Breast epithelium (tissue), 4 donors: ENCODE data around the gene FKBP2. TPM values are rescaled to one million over a fixed set of nuclear protein-coding genes. Genes with fewer than 3 reads are reported as not detected.
A peak's percentile ranks its signal among the peaks of the same experiment; 100 is the strongest.

Experiments used
- DNase-seq, 2 donors: peaks; one replicate each; pipeline ENCODE4 v3.0.0-alpha.2; 2019; ENCODE audit warnings: low spot score in 2 of 2
- H3K27ac ChIP-seq, 2 donors: fragments of 200-600 bp; sonication (generic) in 1 of 2; one replicate each; pipeline ENCODE4 v1.5.1; 2016 to 2019; ENCODE audit warnings: mild to moderate bottlenecking in 1 of 2
- H3K27me3 ChIP-seq, 2 donors: fragments of 200-600 bp; sonication (generic) in 1 of 2; one replicate each; pipeline versions ENCODE4 v1.5.1 to v1.6.0; 2017 to 2019; ENCODE audit warnings: control low read depth in 1 of 2, mild to moderate bottlenecking in 1 of 2
- H3K36me3 ChIP-seq: fragments of 200-600 bp; one replicate; pipeline ENCODE4 v1.5.1; 2019
- H3K4me1 ChIP-seq, 2 donors: fragments of 200-600 bp; sonication (generic); one replicate each; pipeline ENCODE4 v1.5.1; 2016 to 2019; ENCODE audit warnings: control low read depth in 1 of 2
- H3K4me3 ChIP-seq, 3 donors: fragments of 200-600 bp; sonication (generic); 1 replicate in 2 of 3; 2 replicates in 1 of 3; pipeline ENCODE4 v1.5.1; 2016 to 2019; ENCODE audit warnings: mild to moderate bottlenecking in 3 of 3, moderate library complexity in 2 of 3
- H3K9me3 ChIP-seq, 2 donors: fragments of 200-600 bp; sonication (generic) in 1 of 2; one replicate each; pipeline ENCODE4 v1.5.1; 2016 to 2019; ENCODE audit warnings: control low read depth in 1 of 2
- POLR2A ChIP-seq: fragments of 450-650 bp; IDR thresholded peaks from one replicate; pipeline ENCODE4 v1.6.1; 2016; ENCODE audit warnings: antibody characterized with exemption, mild to moderate bottlenecking, moderate library complexity
- POLR2AphosphoS5 ChIP-seq, 3 donors: sonication (generic); formaldehyde crosslinking; IDR thresholded peaks; one replicate each; pipeline ENCODE4 v1.6.1; 2017; ENCODE audit warnings: antibody characterized with exemption in 3 of 3
- intact Hi-C: fragments of 100-400 bp; cut with DNase I; formaldehyde crosslinking; loops from one replicate; pipeline ENCODE4 v1.15.1; 2023; ENCODE audit warnings: low total_unique reads
- total RNA-seq, 3 donors: library from RNA; depleted of rRNA; stranded (reverse); fragments of >200 nt; gene quantifications; one replicate each; pipeline ENCODE4 v1.1.0, GENCODE V29; 2016
- TF ChIP-seq, protein P1 (sequence below), 3 donors: fragments of 450-650 bp; IDR thresholded peaks; one replicate each; pipeline ENCODE4 v1.5.1; 2016 to 2017; ENCODE audit warnings: antibody characterized with exemption in 3 of 3, mild to moderate bottlenecking in 3 of 3, moderate library complexity in 3 of 3

FKBP2 gene
- total RNA-seq: 10 to 100 TPM; 51.4 to 77.3 (median 54.6) TPM

DNA sequence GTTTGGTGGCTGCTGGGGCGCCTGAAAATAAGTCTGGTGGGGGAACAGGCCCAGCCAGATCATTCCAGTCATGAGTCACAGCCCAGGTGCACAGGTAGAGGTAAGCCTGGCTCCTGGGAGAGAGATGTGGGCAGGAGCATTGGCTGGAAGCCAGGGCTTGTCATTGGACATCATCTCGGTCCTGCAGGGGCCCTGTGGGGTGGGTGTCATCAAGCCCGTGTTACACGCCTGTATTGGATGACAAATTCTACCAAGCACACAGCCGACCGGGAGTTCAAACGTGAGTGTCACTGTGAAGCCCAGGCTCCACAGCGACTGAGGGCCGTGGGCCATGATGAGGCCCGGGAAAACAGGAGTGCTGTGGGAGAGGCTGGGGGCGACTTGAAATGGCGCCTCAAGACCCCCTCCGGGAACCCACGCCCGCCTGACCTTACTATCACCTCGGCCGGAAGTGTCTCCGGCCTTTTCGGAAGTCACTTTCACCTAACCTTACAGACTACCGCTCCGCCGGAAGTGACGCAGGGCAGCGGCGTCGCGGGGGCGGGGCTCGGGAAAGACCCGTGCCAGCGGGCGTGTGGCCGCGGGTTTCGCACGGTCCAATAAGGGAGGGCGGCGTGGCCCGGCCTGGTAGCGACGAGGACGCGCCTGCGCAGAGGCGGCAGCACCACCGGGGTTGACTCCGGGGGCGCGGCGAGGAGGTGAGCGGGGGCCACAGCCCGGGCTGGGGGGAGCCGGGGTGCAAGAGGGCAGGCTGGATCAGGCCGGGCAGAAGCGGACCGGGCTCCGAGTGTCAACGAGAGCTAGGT lies at the start of gene FKBP2:
Gene FKBP2 (plus strand): TSS at position 661 of the 806 bp plus-strand sequence. CDS start 1,293 bp downstream, outside the sequence.
- Histone ChIP-seq H3K27ac (peak within 1 kb of the TSS; percentile 100), H3K36me3 (no peaks in the 10 kb centered on the region), H3K4me1 (peaks cover 4 to 13% of the 10 kb centered on the region in 2 donors), H3K27me3 (no peaks in the 10 kb centered on the region), H3K9me3 (no peaks in the 10 kb centered on the region), H3K4me3 (peak within 1 kb of the TSS; percentile 83 to 92 (median 87))
- DNase-seq: peak; percentile 96 to 98
- TF ChIP-seq, protein P1, sequence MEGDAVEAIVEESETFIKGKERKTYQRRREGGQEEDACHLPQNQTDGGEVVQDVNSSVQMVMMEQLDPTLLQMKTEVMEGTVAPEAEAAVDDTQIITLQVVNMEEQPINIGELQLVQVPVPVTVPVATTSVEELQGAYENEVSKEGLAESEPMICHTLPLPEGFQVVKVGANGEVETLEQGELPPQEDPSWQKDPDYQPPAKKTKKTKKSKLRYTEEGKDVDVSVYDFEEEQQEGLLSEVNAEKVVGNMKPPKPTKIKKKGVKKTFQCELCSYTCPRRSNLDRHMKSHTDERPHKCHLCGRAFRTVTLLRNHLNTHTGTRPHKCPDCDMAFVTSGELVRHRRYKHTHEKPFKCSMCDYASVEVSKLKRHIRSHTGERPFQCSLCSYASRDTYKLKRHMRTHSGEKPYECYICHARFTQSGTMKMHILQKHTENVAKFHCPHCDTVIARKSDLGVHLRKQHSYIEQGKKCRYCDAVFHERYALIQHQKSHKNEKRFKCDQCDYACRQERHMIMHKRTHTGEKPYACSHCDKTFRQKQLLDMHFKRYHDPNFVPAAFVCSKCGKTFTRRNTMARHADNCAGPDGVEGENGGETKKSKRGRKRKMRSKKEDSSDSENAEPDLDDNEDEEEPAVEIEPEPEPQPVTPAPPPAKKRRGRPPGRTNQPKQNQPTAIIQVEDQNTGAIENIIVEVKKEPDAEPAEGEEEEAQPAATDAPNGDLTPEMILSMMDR (IDR thresholded peaks at IDR 0.05): no peak
- TF ChIP-seq POLR2A (peak; percentile 81), POLR2AphosphoS5 (IDR thresholded peaks at IDR 0.05) (peak; percentile 85 to 98 (median 95))
- intact Hi-C loops: no loop called here

DNA sequence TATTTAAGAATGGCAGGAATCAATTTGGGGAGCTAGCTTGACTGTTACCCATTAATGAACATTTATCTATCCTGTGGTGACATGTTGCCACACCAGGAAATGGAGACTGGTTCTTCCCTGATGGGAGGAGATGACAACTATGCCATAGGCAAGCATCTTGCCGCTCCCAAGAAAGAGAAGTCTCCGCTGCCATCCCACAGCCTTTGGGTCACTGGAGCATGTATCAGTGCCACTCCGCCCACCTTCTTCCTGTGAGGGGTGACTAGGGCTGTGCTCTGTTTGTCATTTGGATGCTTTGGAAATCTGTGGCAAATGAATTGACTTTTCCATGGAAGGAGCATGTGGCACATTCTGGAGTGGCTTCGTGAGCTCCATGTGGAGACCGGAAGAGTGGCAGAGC lies 48.5 kb upstream of the FKBP2 start:
- intact Hi-C loops: no loop called here
- Histone ChIP-seq H3K9me3 (no peaks in the 10 kb centered on the region), H3K4me3 (no peak overlapping the region), H3K36me3 (peaks cover 7% of the 10 kb centered on the region), H3K27ac (no peak overlapping the region), H3K27me3 (no peaks in the 10 kb centered on the region), H3K4me1 (no peaks in the 10 kb centered on the region)
- DNase-seq: no peak
- TF ChIP-seq POLR2A: no peak

DNA sequence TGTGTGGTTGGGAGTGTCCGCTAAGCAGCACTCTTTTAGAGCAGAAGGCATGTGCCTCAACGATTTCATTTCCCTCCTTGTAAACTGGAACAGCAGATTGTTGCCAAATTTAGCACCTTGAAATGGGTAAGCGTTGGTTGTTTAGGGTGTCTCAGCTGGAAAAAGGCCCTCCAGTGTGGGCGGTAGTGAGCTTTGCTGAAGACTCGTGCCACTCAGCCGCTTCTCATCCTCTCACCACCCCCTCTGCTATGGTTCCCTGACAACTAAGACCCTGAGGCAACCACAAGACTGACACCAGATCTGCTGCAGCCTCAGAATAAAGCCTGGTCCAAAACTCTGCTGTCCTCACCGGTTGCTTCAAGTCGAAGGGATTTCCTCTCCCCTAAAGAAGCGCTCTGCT lies 44.3 kb upstream of the FKBP2 start:
- DNase-seq: no peak
- Histone ChIP-seq H3K36me3 (peaks cover 7% of the 10 kb centered on the region), H3K9me3 (no peaks in the 10 kb centered on the region)

GRCh38 chr11:64198511-64198910 lies 42.4 kb upstream of the FKBP2 start:
- TF ChIP-seq, protein P1 (IDR thresholded peaks at IDR 0.05): no peak
- TF ChIP-seq POLR2A (no peak), POLR2AphosphoS5 (IDR thresholded peaks at IDR 0.05) (no peak)
- intact Hi-C loops: loop anchor here (5.0 kb wide), 2 partner anchors 279 to 1646 kb away; no protein-coding TSS in a partner anchor
- H3K27me3 ChIP-seq: no peaks in the 10 kb centered on the region
- no peaks in the 10 kb centered on the region for H3K4me1 ChIP-seq
- no peak overlapping the region for H3K27ac ChIP-seq
- no peak for DNase-seq
- peaks cover 7% of the 10 kb centered on the region for H3K36me3 ChIP-seq
- no peak overlapping the region for H3K4me3 ChIP-seq
- H3K9me3 ChIP-seq: no peaks in the 10 kb centered on the region

More for the DNA sequence above, 44.3 kb upstream of the FKBP2 start:
- Histone ChIP-seq H3K27me3 (no peaks in the 10 kb centered on the region), H3K27ac (no peak overlapping the region), H3K4me1 (no peaks in the 10 kb centered on the region), H3K4me3 (no peak overlapping the region)
- TF ChIP-seq, protein P1 (IDR thresholded peaks at IDR 0.05): no peak
- TF ChIP-seq POLR2A (no peak), POLR2AphosphoS5 (IDR thresholded peaks at IDR 0.05) (no peak)
- intact Hi-C loops: loop anchor here (5.0 kb wide), 2 partner anchors 281 to 1644 kb away; no protein-coding TSS in a partner anchor

GRCh38 chr11:64201543-64201942 lies 39.4 kb upstream of the FKBP2 start:
- Histone ChIP-seq H3K9me3 (no peaks in the 10 kb centered on the region), H3K4me3 (no peak overlapping the region), H3K4me1 (peaks cover 0 to 8% of the 10 kb centered on the region in 2 donors), H3K27me3 (no peaks in the 10 kb centered on the region), H3K27ac (no peak overlapping the region), H3K36me3 (peaks cover 6% of the 10 kb centered on the region)
- intact Hi-C loops: no loop called here
- DNase-seq: no peak
- TF ChIP-seq, protein P1 (IDR thresholded peaks at IDR 0.05): no peak
- TF ChIP-seq POLR2A: no peak
- no peak for TF ChIP-seq POLR2AphosphoS5 (IDR thresholded peaks at IDR 0.05)
